ENCODE results near the gene SERP2.

The SERP2 gene

GRCh38 chr13:44383945-44384344 lies 10.3 kb downstream of the SERP2 start:
- H3K27ac ChIP-seq (ENCODE audit: extremely low read depth, low read depth, low read length): no peak overlapping the region
- no peaks in the 10 kb centered on the region for H3K4me1 ChIP-seq (ENCODE audit: control insufficient read depth, insufficient read depth, low read length)
- H3K4me3 ChIP-seq (ENCODE audit: low read depth, low read length): no peak overlapping the region
- no peaks in the 10 kb centered on the region for H3K36me3 ChIP-seq (ENCODE audit: control insufficient read depth in 2 of 2, insufficient read depth in 1 of 2, low read length in 2 of 2)
- H3K9me3 ChIP-seq (ENCODE audit: control insufficient read depth, insufficient read depth, low read depth, low read length): no peaks in the 10 kb centered on the region
- CTCF ChIA-PET: no interaction called here
- TF ChIP-seq BCL11A (tag by site-specific recombination; IDR thresholded peaks at IDR 0.05; ENCODE audit: low read depth) (no peak), ZNF23 (tag by site-specific recombination; IDR thresholded peaks at IDR 0.05; ENCODE audit: borderline replicate concordance) (no peak), ZEB2 (tag by site-specific recombination; IDR thresholded peaks at IDR 0.05) (no peak), ZNF341 (tag by site-specific recombination; IDR thresholded peaks at IDR 0.05; ENCODE audit: low read depth) (no peak), ZNF677 (tag by site-specific recombination; IDR thresholded peaks at IDR 0.05) (no peak), SP3 (tag by site-specific recombination; IDR thresholded peaks at IDR 0.05) (no peak), BCL6B (tag by site-specific recombination; IDR thresholded peaks at IDR 0.05) (no peak), ZNF530 (tag by site-specific recombination; IDR thresholded peaks at IDR 0.05; ENCODE audit: low read depth) (no peak), ZNF837 (tag by site-specific recombination; IDR thresholded peaks at IDR 0.05) (no peak), SETDB1 (IDR thresholded peaks at IDR 0.05; ENCODE audit: insufficient read length, low read length) (no peak), ZBTB26 (tag by site-specific recombination; optimal IDR thresholded peaks at IDR 0.05) (no peak), REST (tag by site-specific recombination; IDR thresholded peaks at IDR 0.05) (no peak), ZFHX2 (tag by site-specific recombination; conservative IDR thresholded peaks at IDR 0.05) (no peak), ZNF354C (tag by site-specific recombination; IDR thresholded peaks at IDR 0.05; ENCODE audit: borderline replicate concordance, low read depth) (no peak), ZNF48 (tag by site-specific recombination; IDR thresholded peaks at IDR 0.05) (no peak)
- TF ChIP-seq, protein P1, sequence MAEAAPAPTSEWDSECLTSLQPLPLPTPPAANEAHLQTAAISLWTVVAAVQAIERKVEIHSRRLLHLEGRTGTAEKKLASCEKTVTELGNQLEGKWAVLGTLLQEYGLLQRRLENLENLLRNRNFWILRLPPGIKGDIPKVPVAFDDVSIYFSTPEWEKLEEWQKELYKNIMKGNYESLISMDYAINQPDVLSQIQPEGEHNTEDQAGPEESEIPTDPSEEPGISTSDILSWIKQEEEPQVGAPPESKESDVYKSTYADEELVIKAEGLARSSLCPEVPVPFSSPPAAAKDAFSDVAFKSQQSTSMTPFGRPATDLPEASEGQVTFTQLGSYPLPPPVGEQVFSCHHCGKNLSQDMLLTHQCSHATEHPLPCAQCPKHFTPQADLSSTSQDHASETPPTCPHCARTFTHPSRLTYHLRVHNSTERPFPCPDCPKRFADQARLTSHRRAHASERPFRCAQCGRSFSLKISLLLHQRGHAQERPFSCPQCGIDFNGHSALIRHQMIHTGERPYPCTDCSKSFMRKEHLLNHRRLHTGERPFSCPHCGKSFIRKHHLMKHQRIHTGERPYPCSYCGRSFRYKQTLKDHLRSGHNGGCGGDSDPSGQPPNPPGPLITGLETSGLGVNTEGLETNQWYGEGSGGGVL (tag by site-specific recombination; IDR thresholded peaks at IDR 0.05): no peak
- TF ChIP-seq, protein P2, sequence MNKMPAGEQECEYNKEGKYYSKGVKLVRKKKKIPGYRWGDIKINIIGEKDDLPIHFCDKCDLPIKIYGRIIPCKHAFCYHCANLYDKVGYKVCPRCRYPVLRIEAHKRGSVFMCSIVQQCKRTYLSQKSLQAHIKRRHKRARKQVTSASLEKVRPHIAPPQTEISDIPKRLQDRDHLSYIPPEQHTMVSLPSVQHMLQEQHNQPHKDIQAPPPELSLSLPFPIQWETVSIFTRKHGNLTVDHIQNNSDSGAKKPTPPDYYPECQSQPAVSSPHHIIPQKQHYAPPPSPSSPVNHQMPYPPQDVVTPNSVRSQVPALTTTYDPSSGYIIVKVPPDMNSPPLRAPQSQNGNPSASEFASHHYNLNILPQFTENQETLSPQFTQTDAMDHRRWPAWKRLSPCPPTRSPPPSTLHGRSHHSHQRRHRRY (tag by site-specific recombination; IDR thresholded peaks at IDR 0.05): no peak
- TF ChIP-seq, protein P3, sequence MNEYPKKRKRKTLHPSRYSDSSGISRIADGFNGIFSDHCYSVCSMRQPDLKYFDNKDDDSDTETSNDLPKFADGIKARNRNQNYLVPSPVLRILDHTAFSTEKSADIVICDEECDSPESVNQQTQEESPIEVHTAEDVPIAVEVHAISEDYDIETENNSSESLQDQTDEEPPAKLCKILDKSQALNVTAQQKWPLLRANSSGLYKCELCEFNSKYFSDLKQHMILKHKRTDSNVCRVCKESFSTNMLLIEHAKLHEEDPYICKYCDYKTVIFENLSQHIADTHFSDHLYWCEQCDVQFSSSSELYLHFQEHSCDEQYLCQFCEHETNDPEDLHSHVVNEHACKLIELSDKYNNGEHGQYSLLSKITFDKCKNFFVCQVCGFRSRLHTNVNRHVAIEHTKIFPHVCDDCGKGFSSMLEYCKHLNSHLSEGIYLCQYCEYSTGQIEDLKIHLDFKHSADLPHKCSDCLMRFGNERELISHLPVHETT (tag by site-specific recombination; IDR thresholded peaks at IDR 0.05): no peak
- POLR2A ChIA-PET: no interaction called here

Measured in HEK293 (cell line).